ENCODE data around the gene CD2AP. TPM values are rescaled to one million over a fixed set of nuclear protein-coding genes. Genes with fewer than 3 reads are reported as not detected.

Gene CD2AP
- total RNA-seq, 1 donor from 2014 or later = 23.6 TPM

DNA sequence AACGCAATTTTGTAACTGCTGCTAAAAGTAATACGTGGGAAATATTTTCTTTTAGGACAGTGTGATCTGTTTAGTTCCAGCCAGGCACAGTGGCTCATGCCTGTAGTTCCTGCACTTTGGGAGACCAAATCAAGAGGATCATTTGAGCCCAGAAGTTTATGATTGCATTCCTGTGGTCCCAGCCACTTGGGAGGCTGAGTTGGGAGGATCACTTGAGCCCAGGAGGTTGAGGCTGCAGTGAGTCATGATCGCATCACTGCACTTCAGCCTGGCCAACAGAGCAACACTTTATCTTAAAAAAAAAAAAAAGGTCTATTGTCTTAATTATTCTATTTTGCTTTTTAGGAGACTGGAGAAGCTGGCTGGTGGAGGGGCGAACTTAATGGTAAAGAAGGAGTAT is 101.5 kb downstream of the CD2AP start:
- H3K27ac ChIP-seq = no peak overlapping the region
- no peaks in the 10 kb centered on the region for H3K9me3 ChIP-seq
- H3K36me3 ChIP-seq = peaks cover 0 to 30% of the 10 kb centered on the region in 2 donors
- no peaks in the 10 kb centered on the region for H3K4me1 ChIP-seq
- DNase-seq (ENCODE audit: extremely low spot score in 2 of 2) = no peak
- H3K4me3 ChIP-seq = no peak overlapping the region
- TF ChIP-seq, protein P1, sequence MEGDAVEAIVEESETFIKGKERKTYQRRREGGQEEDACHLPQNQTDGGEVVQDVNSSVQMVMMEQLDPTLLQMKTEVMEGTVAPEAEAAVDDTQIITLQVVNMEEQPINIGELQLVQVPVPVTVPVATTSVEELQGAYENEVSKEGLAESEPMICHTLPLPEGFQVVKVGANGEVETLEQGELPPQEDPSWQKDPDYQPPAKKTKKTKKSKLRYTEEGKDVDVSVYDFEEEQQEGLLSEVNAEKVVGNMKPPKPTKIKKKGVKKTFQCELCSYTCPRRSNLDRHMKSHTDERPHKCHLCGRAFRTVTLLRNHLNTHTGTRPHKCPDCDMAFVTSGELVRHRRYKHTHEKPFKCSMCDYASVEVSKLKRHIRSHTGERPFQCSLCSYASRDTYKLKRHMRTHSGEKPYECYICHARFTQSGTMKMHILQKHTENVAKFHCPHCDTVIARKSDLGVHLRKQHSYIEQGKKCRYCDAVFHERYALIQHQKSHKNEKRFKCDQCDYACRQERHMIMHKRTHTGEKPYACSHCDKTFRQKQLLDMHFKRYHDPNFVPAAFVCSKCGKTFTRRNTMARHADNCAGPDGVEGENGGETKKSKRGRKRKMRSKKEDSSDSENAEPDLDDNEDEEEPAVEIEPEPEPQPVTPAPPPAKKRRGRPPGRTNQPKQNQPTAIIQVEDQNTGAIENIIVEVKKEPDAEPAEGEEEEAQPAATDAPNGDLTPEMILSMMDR (IDR thresholded peaks at IDR 0.05) = no peak
- TF ChIP-seq POLR2AphosphoS5 (IDR thresholded peaks at IDR 0.05; ENCODE audit: insufficient read depth in 1 of 2, low read depth in 1 of 2) (no peak), POLR2A (IDR thresholded peaks at IDR 0.05) (no peak)
- intact Hi-C loops (cut with DNase I) = no loop called here
- H3K27me3 ChIP-seq = no peaks in the 10 kb centered on the region

DNA sequence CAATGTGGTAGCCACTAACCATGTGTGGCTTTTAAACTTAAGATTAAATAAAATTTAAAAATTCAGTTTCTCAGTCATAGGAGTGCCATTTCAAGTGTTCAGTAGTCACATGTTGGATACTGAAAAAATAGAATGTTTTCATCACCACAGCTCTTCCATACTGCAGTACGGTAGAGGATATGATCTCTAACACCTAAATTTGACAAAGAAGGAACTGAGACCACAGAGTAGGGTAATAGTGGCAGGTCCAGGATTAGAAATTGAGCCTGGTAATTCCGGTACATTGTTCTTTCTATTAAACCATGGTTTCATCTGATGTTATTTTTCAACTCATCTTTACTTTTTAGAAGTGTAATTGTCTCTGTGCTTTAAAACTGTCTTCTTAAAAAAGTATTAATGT is 104.0 kb downstream of the CD2AP start:
- Histone ChIP-seq H3K4me3 (no peak overlapping the region), H3K36me3 (peaks cover 0 to 27% of the 10 kb centered on the region in 2 donors), H3K27ac (no peak overlapping the region), H3K9me3 (no peaks in the 10 kb centered on the region), H3K4me1 (no peaks in the 10 kb centered on the region), H3K27me3 (no peaks in the 10 kb centered on the region)
- no peak for TF ChIP-seq POLR2A (IDR thresholded peaks at IDR 0.05)
- TF ChIP-seq POLR2AphosphoS5 (IDR thresholded peaks at IDR 0.05; ENCODE audit: insufficient read depth in 1 of 2, low read depth in 1 of 2) = no peak
- TF ChIP-seq, protein P1 (IDR thresholded peaks at IDR 0.05) = no peak
- no peak for DNase-seq (ENCODE audit: extremely low spot score in 2 of 2)
- intact Hi-C loops (cut with DNase I) = no loop called here

DNA sequence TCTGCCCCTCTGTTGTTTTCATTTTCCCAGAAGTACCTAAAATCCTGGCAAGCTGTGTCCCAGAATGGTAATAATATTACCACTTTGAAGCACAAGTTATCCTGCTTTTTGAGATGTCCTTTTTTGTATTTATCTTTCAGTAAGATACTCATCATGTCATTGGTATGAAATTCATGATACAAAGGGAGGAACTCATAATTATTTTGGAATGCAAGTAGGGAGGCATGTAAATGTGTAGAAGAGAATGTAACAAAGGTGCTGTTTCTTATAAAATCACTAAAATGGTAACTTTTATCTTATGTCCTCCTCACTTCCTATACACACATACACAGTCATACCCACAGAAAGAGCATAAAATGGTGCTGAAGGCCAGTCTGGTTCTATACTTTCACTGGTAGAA is 109.9 kb downstream of the CD2AP start:
- no peak overlapping the region for H3K4me3 ChIP-seq
- H3K36me3 ChIP-seq = peaks cover 0 to 10% of the 10 kb centered on the region in 2 donors
- no peak overlapping the region for H3K27ac ChIP-seq
- intact Hi-C loops (cut with DNase I) = no loop called here
- no peaks in the 10 kb centered on the region for H3K27me3 ChIP-seq
- TF ChIP-seq, protein P1 (IDR thresholded peaks at IDR 0.05) = no peak
- TF ChIP-seq POLR2AphosphoS5 (IDR thresholded peaks at IDR 0.05; ENCODE audit: insufficient read depth in 1 of 2, low read depth in 1 of 2) = no peak
- TF ChIP-seq POLR2A (IDR thresholded peaks at IDR 0.05) = no peak
- DNase-seq (ENCODE audit: extremely low spot score in 2 of 2) = no peak
- no peaks in the 10 kb centered on the region for H3K9me3 ChIP-seq
- H3K4me1 ChIP-seq = peaks cover 5% of the 10 kb centered on the region

DNA sequence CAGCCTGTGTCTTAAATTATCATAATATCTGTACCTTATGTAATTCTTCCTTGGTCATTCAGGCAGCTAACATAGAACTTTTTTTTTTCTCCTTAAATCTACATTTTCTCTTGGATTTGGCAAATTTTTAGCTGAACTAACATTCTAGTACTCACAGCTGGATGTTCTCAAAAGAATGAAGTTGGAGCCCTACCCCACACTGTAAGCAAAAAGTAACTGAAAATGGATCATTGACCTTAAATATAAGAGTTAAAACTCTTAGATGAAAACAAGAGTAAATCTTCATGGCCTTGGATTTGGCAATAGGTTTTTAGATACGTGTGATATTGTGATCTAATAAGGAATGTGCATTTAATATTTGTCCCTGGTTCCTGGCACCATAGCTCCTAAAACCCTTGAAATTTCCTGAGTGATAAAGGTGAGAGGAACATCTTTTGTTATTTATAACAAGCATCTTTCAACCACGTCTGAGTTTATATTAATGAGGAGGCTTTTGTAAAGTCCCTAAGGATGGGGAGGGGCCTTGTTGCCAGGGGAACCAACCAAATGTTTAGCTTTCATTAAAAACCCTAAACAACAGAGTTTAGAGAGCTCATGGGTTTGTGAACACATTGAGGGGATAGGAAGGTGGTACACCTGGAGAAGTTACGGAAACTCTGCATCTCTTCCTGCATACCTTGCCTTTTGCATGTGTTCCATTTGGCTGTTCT is 114.7 kb downstream of the CD2AP start:
- H3K4me3 ChIP-seq = no peak overlapping the region
- H3K27me3 ChIP-seq = no peaks in the 10 kb centered on the region
- H3K4me1 ChIP-seq = peaks cover 6% of the 10 kb centered on the region
- intact Hi-C loops (cut with DNase I) = no loop called here
- H3K9me3 ChIP-seq = no peaks in the 10 kb centered on the region
- TF ChIP-seq, protein P1 (IDR thresholded peaks at IDR 0.05) = no peak
- no peak for TF ChIP-seq POLR2A (IDR thresholded peaks at IDR 0.05)
- no peak for TF ChIP-seq POLR2AphosphoS5 (IDR thresholded peaks at IDR 0.05; ENCODE audit: insufficient read depth in 1 of 2, low read depth in 1 of 2)
- no peak overlapping the region for H3K27ac ChIP-seq
- DNase-seq (ENCODE audit: extremely low spot score in 2 of 2) = no peak
- peaks cover 0 to 16% of the 10 kb centered on the region in 2 donors for H3K36me3 ChIP-seq

DNA sequence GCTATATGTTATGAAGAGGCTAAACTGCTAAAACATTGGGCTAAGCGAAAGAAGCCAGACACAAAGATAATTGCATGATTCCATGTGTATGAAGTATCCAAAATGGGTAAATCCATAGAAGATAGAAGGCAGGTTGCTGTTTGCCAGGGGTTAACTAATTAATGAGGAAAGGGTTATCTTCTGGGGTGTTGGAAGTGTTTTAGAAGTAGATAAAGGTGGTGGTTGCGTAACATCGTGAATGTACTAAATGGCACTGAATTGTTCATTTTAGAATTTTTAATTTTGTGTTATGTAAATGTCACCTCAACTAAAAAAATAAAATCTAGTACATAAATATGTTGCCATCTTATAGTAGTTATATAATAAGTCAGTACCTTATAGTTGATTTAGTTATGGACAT is 116.4 kb downstream of the CD2AP start:
- DNase-seq (ENCODE audit: extremely low spot score in 2 of 2) = no peak
- peaks cover 0 to 26% of the 10 kb centered on the region in 2 donors for H3K36me3 ChIP-seq
- no peak for TF ChIP-seq POLR2AphosphoS5 (IDR thresholded peaks at IDR 0.05; ENCODE audit: insufficient read depth in 1 of 2, low read depth in 1 of 2)
- TF ChIP-seq, protein P1 (IDR thresholded peaks at IDR 0.05) = no peak
- TF ChIP-seq POLR2A (IDR thresholded peaks at IDR 0.05) = no peak

More for the DNA sequence above, 116.4 kb downstream of the CD2AP start:
- H3K4me3 ChIP-seq = no peak overlapping the region
- H3K9me3 ChIP-seq = no peaks in the 10 kb centered on the region
- H3K27ac ChIP-seq = no peak overlapping the region
- H3K27me3 ChIP-seq = no peaks in the 10 kb centered on the region
- H3K4me1 ChIP-seq = peaks cover 6% of the 10 kb centered on the region
- intact Hi-C loops (cut with DNase I) = no loop called here

Data from vagina (tissue), 2 donors.